ENCODE measurements around the gene MRPL24. TPM values are rescaled to one million over a fixed set of nuclear protein-coding genes. Genes with fewer than 3 reads are reported as not detected.

MRPL24 gene
- total and polyA plus RNA-seq, 2 of the 8 experiments (the other 6 are each of a cell fraction or from before 2014, with no cell fraction given) = 29.7 to 35.2 TPM

DNA sequence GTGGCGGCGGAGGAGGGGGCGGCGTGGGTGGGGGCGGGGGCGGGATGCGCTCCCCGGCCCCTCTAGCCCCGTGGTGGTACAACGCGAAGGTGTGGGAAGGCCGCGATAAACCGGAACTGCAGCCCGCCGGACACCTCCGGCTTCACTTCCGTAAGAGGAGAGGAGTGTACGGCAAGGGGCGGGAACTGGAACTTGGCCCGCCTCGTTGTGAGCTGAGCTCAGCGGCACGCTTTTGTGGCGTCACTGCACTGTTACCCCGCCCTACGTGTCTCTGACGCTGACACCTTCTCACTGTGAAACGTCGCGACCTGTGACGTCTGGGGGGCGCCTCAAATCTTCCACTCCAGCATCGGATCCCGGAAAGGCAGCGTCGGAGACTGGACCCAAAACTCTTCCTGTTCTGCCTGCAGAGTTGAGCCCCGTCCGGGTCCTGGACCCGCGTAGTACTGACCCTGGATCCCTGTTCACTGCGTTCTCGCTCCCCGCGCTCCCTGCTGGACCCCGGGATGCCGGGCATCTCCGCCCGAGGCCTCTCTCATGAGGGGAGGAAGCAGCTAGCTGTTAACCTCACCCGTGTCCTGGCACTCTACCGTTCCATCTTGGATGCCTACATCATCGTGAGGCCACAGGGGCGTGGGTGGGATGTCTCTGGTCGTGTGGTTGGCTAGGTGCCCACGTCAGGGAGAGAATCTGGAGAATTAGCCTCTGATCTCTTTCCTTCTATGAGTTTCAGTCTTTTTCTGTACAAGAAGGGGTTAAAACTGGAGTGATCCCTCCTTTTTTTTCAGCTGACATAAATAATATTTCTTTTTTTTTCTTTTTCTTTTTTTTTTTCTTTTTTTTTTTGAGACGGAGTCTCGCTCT is 12.1 kb downstream of the MRPL24 start, which contains the start of gene ISG20L2 (continued):
- peak in 1 of 2 experiments; percentile 50; a peak in 2 of 4 replicates for TF ChIP-seq SIN3A (conservative IDR thresholded peaks at IDR 0.05 in 1 of 2, IDR thresholded peaks at IDR 0.05 in 1 of 2; ENCODE audit: low read depth in 1 of 2, low read length in 2 of 2)
- no peak for TF ChIP-seq CTBP2 (IDR thresholded peaks at IDR 0.05; ENCODE audit: borderline replicate concordance, insufficient read depth, insufficient read length, low read length)
- peak; percentile 14; the same call in 1 of the 2 replicates for TF ChIP-seq JUND (IDR thresholded peaks at IDR 0.05; ENCODE audit: low read length)
- TF ChIP-seq EGR1 (IDR thresholded peaks at IDR 0.05; ENCODE audit: borderline replicate concordance, low read depth, low read length) = peak; percentile 35; the same call in 1 of the 2 replicates
- no peak for TF ChIP-seq TCF12 (IDR thresholded peaks at IDR 0.05; ENCODE audit: low read depth, low read length)
- TF ChIP-seq MAX (IDR thresholded peaks at IDR 0.05) = peak; percentile 58; the same call in 1 of the 2 replicates
- TF ChIP-seq CREB1 (IDR thresholded peaks at IDR 0.05) = peak; percentile 99
- peak; percentile 58; the same call in 1 of the 2 replicates for TF ChIP-seq KDM5A (IDR thresholded peaks at IDR 0.05; ENCODE audit: low read length)
- TF ChIP-seq SP1 (IDR thresholded peaks at IDR 0.05; ENCODE audit: low read depth, low read length) = peak; percentile 83
- TF ChIP-seq TAF1 (IDR thresholded peaks at IDR 0.05; ENCODE audit: low read depth, low read length) = peak; percentile 82
- TF ChIP-seq POLR2A (IDR thresholded peaks at IDR 0.05; ENCODE audit: control extremely low read depth in 1 of 2, low read depth in 2 of 2, low read length in 2 of 2) = peak; percentile 91 to 92
- peak; percentile 11 for TF ChIP-seq TAF7 (optimal IDR thresholded peaks at IDR 0.05; ENCODE audit: borderline replicate concordance, low read depth, low read length)
- TF ChIP-seq KDM4A (IDR thresholded peaks at IDR 0.05; ENCODE audit: low read depth, low read length, severe bottlenecking) = peak; percentile 86
- TF ChIP-seq MAFK (IDR thresholded peaks at IDR 0.05; ENCODE audit: low read depth, low read length) = no peak
- TF ChIP-seq SAP30 (IDR thresholded peaks at IDR 0.05; ENCODE audit: insufficient read depth, insufficient replicate concordance, low read length) = peak; percentile 77
- TF ChIP-seq RBBP5 (IDR thresholded peaks at IDR 0.05; ENCODE audit: borderline replicate concordance, low read depth, low read length) = 0 out of 2 replicates have a peak, but pooled peaks have one; percentile 40
- TF ChIP-seq GTF2F1 (IDR thresholded peaks at IDR 0.05; ENCODE audit: borderline replicate concordance, low read depth, low read length) = 0 out of 2 replicates have a peak, but pooled peaks have one; percentile 49
- peak; percentile 80 for TF ChIP-seq ASH2L (IDR thresholded peaks at IDR 0.05; ENCODE audit: low read length)
- TF ChIP-seq HDAC2 (IDR thresholded peaks at IDR 0.05; ENCODE audit: borderline replicate concordance in 1 of 2, low read depth in 2 of 2, low read length in 2 of 2) = 0 out of 4 replicates have a peak, but pooled peaks of 1 of the 2 experiments have one; percentile 44
- TF ChIP-seq TEAD4 (IDR thresholded peaks at IDR 0.05; ENCODE audit: low read depth, low read length) = no peak
- peak; percentile 20 for TF ChIP-seq E2F6 (IDR thresholded peaks at IDR 0.05)
- no peak for TF ChIP-seq YY1 (IDR thresholded peaks at IDR 0.05; ENCODE audit: low read depth, low read length)
- peak; percentile 68 for TF ChIP-seq SRF (IDR thresholded peaks at IDR 0.05; ENCODE audit: low read depth, low read length)

Measured in H1 (cell line).